Measurements from ENCODE around the gene EGFL6.

- no peak for TF ChIP-seq POLR2AphosphoS5 (IDR thresholded peaks at IDR 0.05)
- TF ChIP-seq CTCF (IDR thresholded peaks at IDR 0.05 in 8 of 11, conservative IDR thresholded peaks at IDR 0.05 in 3 of 11): no peak
Measured at GRCh38 chrX:13552892-13553291, 16.5 kb upstream of the EGFL6 start.

Measured in spleen (tissue), 7 donors.